ENCODE data around the gene SRPK2.
A peak's percentile ranks its signal among the peaks of the same experiment; 100 is the strongest.
"Not testable (repeated sequence)": the region's sequence is repeated elsewhere in the genome, so short reads cannot be mapped to it uniquely, and the experiment has no call there.

SRPK2 gene

GRCh38 chr7:105306298-105306748 is 82.4 kb downstream of the SRPK2 start:
- FAIRE-seq, result no peak
- no peak for DNase-seq (ENCODE audit: insufficient read length, low spot score)

- DNase-seq (ENCODE audit: insufficient read length, low spot score) (no peak), FAIRE-seq (no peak)
Measured at GRCh38 chr7:105305633-105306032, 83.1 kb downstream of the SRPK2 start.

- FAIRE-seq (no peak), DNase-seq (ENCODE audit: insufficient read length, low spot score) (peak; percentile 22)
Measured at GRCh38 chr7:105304040-105304895, 84.5 kb downstream of the SRPK2 start.

GRCh38 chr7:105300587-105300986 is 88.1 kb downstream of the SRPK2 start:
- not testable (repeated sequence) for FAIRE-seq; DNase-seq (ENCODE audit: insufficient read length, low spot score)

DNA sequence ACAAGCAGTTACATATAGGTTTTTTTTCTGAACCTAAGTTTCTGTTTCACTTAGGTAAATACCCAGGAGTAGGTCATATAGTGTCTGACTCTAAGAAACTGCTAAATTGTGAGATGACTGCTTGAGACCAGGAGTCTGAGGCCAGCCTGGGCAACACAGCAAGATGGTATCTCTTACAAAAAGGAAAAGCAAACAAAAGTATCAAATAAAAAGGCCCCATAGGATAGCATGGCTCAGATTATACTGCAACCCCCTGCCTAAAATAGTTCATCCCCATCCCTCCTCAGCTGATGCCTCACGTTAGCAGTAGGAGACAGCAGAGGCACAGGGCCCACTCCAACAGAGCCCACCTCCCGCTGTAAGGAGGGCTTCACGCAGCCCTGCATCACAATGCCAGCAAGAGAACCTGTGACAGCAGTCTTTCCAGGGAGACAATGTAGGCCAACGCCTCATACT is 90.3 kb downstream of the SRPK2 start:
- DNase-seq (ENCODE audit: insufficient read length, low spot score) (no peak), FAIRE-seq (no peak)

DNA sequence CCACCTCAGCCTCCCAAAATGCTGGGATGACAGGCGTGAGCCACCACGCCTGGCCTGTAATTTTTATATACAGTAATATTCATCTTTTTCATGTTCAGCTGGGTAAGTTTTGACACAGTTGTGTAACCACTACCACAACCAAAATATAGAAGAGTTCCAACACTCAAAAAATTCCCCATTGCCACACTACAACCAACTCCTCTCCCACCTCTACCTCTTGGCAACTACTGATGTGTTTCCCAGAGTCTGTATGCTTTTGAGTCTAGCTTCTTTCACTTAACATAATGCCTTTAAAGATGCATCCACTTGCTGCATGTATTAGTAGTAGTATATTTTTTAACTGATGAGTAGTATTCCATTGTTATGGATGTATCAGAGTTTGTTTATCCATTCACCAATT is 90.7 kb downstream of the SRPK2 start:
- FAIRE-seq, result no peak
- DNase-seq (ENCODE audit: insufficient read length, low spot score), result no peak

GRCh38 chr7:105297309-105297708 is 91.4 kb downstream of the SRPK2 start:
- FAIRE-seq, result no peak

GRCh38 chr7:105296491-105296890 is 92.2 kb downstream of the SRPK2 start:
- DNase-seq (ENCODE audit: insufficient read length, low spot score) (no peak), FAIRE-seq (no peak)

More at GRCh38 chr7:105297309-105297708, 91.4 kb downstream of the SRPK2 start:
- no peak for DNase-seq (ENCODE audit: insufficient read length, low spot score)

- FAIRE-seq, result no peak
- DNase-seq (ENCODE audit: insufficient read length, low spot score), result no peak
Measured at GRCh38 chr7:105295596-105296352, 92.9 kb downstream of the SRPK2 start.

DNA sequence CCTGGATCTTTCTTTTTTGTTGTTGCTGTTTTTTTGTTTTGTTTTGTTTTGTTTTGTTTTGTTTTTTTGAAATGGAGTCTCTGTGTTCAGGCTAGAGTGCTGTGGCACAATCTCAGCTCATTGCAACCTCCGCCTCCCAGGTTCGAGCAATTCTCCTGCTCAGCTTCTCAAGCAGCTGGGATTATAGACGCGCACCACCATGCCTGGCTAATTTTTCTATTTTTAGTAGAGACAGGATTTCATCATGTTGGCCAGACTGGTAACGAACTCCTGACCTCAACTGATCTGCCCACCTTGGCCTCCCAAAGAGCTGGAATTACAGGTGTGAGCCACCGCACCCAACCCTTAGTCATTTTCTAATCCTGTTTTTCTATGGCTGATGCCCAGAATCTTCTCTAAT is 94.2 kb downstream of the SRPK2 start:
- not testable (repeated sequence) for DNase-seq (ENCODE audit: insufficient read length, low spot score); FAIRE-seq

DNA sequence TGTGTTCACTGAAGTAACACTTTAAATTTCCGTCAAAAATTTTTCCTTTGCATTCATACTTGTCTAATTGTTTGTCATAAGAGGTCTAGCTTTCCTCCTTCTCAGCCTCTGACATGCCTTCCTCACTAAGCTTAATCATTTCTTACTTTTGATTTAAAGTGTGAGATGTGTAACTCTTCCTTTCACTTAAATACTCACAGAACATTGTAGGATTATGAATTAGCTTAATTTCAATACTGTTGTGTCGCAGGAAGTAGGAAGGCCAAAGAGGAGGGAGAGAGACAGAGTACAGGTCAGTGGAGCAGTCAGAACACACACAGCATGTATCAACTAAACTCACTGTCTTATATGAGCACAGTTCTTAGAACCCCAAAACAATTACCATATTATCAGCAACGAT is 99.0 kb downstream of the SRPK2 start:
- FAIRE-seq, result no peak
- no peak for DNase-seq (ENCODE audit: insufficient read length, low spot score)

DNA sequence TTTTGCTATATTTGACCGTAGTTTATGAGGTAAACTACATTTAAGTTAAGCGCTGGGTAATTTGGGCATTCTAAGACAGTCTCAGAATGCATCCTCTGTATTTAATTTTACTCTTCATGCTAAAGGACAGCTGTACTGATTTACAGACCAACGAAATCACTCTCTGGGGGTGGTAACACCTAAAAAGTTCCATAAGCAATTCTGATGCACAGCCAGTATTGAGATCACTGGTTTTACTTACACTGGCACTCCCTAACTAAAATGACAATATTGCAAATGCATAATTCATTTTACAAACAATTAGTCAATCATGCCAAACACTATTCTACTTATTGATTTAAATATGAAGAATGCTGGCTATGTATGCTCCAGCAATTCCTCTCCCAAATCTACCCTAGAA is 102.3 kb downstream of the SRPK2 start:
- DNase-seq (ENCODE audit: insufficient read length, low spot score), result no peak
- FAIRE-seq, result no peak

- no peak for FAIRE-seq
- no peak for DNase-seq (ENCODE audit: insufficient read length, low spot score)
Measured at GRCh38 chr7:105285118-105285874, 103.4 kb downstream of the SRPK2 start.

- DNase-seq (ENCODE audit: insufficient read length, low spot score) (no peak), FAIRE-seq (no peak)
Measured at GRCh38 chr7:105284014-105284413, 104.7 kb downstream of the SRPK2 start.

DNA sequence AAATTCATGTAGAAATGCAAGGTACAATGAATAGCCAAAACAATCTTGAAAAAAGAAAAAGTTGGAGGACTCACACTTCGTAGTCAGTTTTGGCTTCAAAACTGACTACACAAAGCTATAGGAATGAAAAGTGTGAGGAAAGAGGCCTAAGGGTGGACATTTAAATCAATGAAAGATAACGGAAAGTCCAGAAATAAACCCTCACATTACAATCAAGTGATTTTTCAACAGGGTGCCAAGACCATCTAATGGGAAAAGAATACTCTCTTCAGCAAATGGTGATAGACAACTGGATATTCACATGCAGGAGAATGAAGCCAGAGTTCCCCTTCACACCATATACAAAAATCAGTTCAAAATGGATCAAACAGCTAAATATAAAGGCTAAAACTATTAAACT is 106.8 kb downstream of the SRPK2 start:
- no peak for DNase-seq (ENCODE audit: insufficient read length, low spot score)
- no peak for FAIRE-seq

- DNase-seq (ENCODE audit: insufficient read length, low spot score) (no peak), FAIRE-seq (no peak)
Measured at GRCh38 chr7:105279688-105280007, 109.1 kb downstream of the SRPK2 start.

DNA sequence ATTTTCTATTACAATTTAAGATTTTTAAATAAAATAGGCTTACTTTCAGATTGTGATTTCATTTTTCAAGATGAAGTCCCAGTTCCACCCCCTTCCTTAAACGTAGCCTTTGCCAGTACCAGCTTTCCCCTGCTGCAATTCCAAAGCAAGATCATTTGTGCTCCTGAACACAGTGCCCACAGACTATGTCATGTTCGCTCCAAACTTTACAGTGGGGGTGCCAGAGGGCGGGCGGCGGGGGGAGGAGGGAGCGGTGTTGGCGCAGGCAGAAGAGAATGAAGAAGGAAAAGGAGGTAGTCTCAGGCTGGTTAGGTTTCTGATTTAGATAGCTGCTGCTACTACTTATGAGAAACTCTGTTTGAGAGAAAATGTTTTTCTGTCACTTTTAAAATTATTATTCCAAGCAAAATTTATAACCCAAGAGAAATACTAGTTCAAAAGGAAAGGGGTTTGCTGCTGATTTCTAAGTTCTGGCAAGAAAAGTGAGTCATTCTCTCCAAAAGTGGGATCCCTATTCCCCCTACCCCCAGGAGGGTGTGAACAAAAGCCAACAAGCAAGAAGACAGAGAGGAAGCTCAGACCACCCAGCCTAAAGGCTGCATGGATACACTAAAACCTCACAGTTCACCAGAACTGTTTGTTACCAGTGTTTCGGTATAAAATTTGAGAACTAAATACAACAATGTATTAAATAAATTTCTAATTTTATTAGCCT is 109.6 kb downstream of the SRPK2 start:
- DNase-seq (ENCODE audit: insufficient read length, low spot score) (no peak), FAIRE-seq (no peak)

DNA sequence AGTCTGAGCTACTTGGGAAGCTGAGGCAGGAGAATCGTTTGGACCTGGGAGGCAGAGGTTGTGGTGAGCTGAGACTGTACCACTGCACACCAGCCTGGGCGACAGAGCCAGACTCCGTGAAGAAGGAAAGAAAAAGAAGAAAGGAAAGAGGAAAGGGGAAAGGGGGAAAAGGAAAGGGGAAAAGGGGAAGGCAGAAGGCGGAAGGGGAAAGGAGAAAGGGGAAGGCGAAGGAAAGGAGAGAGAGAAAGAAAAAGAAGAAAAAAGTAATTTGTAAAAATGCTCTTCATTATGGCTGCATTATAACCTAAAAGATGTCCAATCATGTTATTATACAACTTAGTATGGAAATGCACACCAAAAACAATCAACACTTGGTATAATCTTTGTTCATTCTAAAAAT is 110.2 kb downstream of the SRPK2 start:
- DNase-seq (ENCODE audit: insufficient read length, low spot score), result no peak
- FAIRE-seq, result no peak

DNA sequence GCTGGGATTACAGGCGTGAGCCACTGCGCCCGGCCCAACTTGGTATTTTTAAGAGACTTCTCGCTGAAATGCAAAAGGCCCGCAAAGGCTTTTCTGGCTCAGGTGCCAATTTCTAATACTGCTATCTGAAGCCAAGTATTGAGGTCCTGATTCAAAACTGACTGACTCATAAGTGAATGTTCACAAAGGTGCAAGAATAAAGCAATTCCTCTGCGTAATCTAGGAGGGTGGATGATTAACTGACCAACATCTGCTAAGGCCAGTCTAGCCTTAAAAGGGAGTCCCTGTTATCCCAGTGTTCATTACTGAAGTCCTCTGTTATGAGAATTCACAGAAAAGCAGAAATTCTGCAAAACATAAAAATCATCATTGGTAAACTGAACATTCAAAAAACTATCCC is 111.4 kb downstream of the SRPK2 start:
- FAIRE-seq (no peak), DNase-seq (ENCODE audit: insufficient read length, low spot score) (no peak)

DNA sequence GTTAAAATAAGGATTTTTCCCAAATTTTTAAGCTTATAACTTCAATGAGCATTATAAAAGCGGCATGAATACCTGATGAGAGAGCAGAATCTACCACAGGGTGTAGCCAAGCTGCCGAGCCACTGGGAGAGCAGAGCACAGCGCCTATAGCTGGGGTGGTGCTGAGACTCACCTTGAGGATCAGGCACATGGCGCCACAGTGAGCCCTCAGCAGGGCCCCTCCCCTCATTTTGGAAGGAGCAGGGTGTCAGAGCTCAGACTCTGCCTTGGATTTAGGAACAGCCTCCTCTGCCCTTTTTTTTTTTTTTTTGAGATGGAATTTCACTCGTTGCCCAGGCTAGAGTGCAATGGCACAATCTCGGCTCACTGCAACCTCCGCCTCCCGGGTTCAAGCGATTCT is 118.6 kb downstream of the SRPK2 start:
- FAIRE-seq (no peak), DNase-seq (ENCODE audit: insufficient read length, low spot score) (no peak)

- peak; percentile 11 for DNase-seq (ENCODE audit: insufficient read length, low spot score)
- no peak for FAIRE-seq
Measured at GRCh38 chr7:105269397-105269796, 119.3 kb downstream of the SRPK2 start.
